Ovary (tissue), 9 donors: ENCODE measurements around the gene TSSC4. TPM values are rescaled to one million over a fixed set of nuclear protein-coding genes. Genes with fewer than 3 reads are reported as not detected.

Experiments
- DNase-seq, 5 donors: peaks; one replicate each; pipeline ENCODE4 v3.0.0-alpha.2; 2019 to 2020
- H3K27ac ChIP-seq, 2 donors: fragments of 200-600 bp; one replicate each; pipeline versions ENCODE4 v1.5.1 to v1.8.0; 2019 to 2022
- H3K27me3 ChIP-seq: fragments of 200-600 bp; one replicate; pipeline ENCODE4 v1.8.0; 2022
- H3K36me3 ChIP-seq: fragments of 200-600 bp; sonication (generic); one replicate; pipeline ENCODE4 v1.5.1; 2019
- H3K4me1 ChIP-seq: one replicate; pipeline ENCODE4 v1.8.1; 2013; ENCODE audit warnings: mild to moderate bottlenecking, moderate library complexity; ENCODE audit not compliant: insufficient read depth
- H3K4me3 ChIP-seq: fragments of 200-600 bp; sonication (generic); one replicate; pipeline ENCODE4 v1.5.1; 2017
- H3K9me3 ChIP-seq, 2 donors: fragments of 200-600 bp in 1 of 2; sonication (generic) in 1 of 2; one replicate each; pipeline versions ENCODE4 v1.5.1 to v1.8.1; 2013 to 2019; ENCODE audit warnings: mild to moderate bottlenecking in 1 of 2, moderate library complexity in 1 of 2
- CTCF ChIP-seq, 3 donors: fragments of 450-650 bp in 2 of 3; fragments of 200-600 bp in 1 of 3; IDR thresholded peaks; one replicate each; pipeline versions ENCODE4 v1.5.1 to v1.8.0; 2016 to 2022; ENCODE audit warnings: antibody characterized with exemption in 3 of 3, mild to moderate bottlenecking in 1 of 3
- EP300 ChIP-seq: sonication (generic); formaldehyde crosslinking; IDR thresholded peaks from one replicate; pipeline ENCODE4 v1.6.1; 2017; ENCODE audit warnings: antibody characterized with exemption
- POLR2A ChIP-seq: fragments of 450-650 bp; IDR thresholded peaks from one replicate; pipeline ENCODE4 v1.6.1; 2017; ENCODE audit warnings: antibody characterized with exemption, mild to moderate bottlenecking, moderate library complexity
- WGBS, 3 donors: extraction: QIAGEN DNeasy Blood & Tissue Kit in 1 of 3; methylation state at CpG; one replicate each; pipeline versions ENCODE4 v1.1.5 to v1.1.7; 2013 to 2017; 5-methylcytosine and 5-hydroxymethylcytosine counted together
- intact Hi-C, 4 donors: fragments of 100-400 bp; cut with DNase I; formaldehyde crosslinking; loops; one replicate each; pipeline versions ENCODE4 v1.11.0 to v1.15.1; 2022 to 2023
- polyA plus RNA-seq, 2 donors: library from polyadenylated mRNA; stranded (reverse); fragments of 200-250 nt in 1 of 2; fragments of 350-450 nt in 1 of 2; fragmentation: Illumina TruSeq in 1 of 2; extraction: RNeasy Lipid Tissue Mini Kit (QIAGEN cat#74804) in 1 of 2; gene quantifications; one replicate each; pipeline ENCODE4 v1.2.3, GENCODE V29; 2013 to 2014
- total RNA-seq, 7 donors: library from RNA; depleted of rRNA in 2 of 7; stranded (reverse); fragments of >200 nt in 2 of 7; fragmentation: NEBNext Ultra II Directional in 3 of 7; extraction: Animal tissue kit (Norgen Biotek cat#: 25700) in 3 of 7; gene quantifications; one replicate each; pipeline versions ENCODE4 v1.1.0 to v1.2.4, GENCODE V29; 2016 to 2023
- donor health status: DM: no; HTN: no; CAD: no; lungs with moderate emphysema.
- donor health status: DM: no; HTN: no; CAD: no.
- donor health status: Bipolar disorder and iron deficiency.
- donor health status: DM: yes; HTN: yes; CAD: no.
- donor health status: DM: no; HTN: no; CAD: no.
- donor health status: DM: yes; HTN: yes; CAD: no.

The TSSC4 gene
- total and polyA plus RNA-seq, 9 donors, result 1.3 to 73.4 (median 41.7) TPM

- Histone ChIP-seq H3K4me3 (no peak overlapping the region), H3K9me3 (no peaks in the 10 kb centered on the region), H3K27me3 (no peaks in the 10 kb centered on the region), H3K27ac (no peak overlapping the region), H3K36me3 (no peaks in the 10 kb centered on the region), H3K4me1 (no peaks in the 10 kb centered on the region)
- intact Hi-C loops, result no loop called here
- TF ChIP-seq POLR2A, result no peak
- TF ChIP-seq EP300, result no peak
- no peak for TF ChIP-seq CTCF (IDR thresholded peaks at IDR 0.05)
- DNase-seq, result peak in 1 of 5 donors; percentile 2
- WGBS, 3 donors, result 86 to 89% (median 88%) methylated on average over 12 of the region's 12 CpGs
Measured at GRCh38 chr11:2435288-2436012, 34.9 kb downstream of the TSSC4 start.

- peak in 1 of 5 donors; percentile 5 for DNase-seq
- WGBS, 3 donors, result 66 to 75% (median 74%) methylated on average over 10 of the region's 10 CpGs
- TF ChIP-seq CTCF (IDR thresholded peaks at IDR 0.05), result no peak
- TF ChIP-seq POLR2A, result no peak
- TF ChIP-seq EP300, result no peak
- Histone ChIP-seq H3K27ac (no peak overlapping the region), H3K4me3 (no peak overlapping the region), H3K4me1 (no peaks in the 10 kb centered on the region), H3K36me3 (no peaks in the 10 kb centered on the region), H3K9me3 (no peaks in the 10 kb centered on the region), H3K27me3 (no peaks in the 10 kb centered on the region)
- intact Hi-C loops, result no loop called here
Measured at GRCh38 chr11:2436013-2436520, 35.5 kb downstream of the TSSC4 start.

- intact Hi-C loops, result no loop called here
- no peak overlapping the region for H3K4me3 ChIP-seq
- TF ChIP-seq CTCF (IDR thresholded peaks at IDR 0.05), result no peak
- no peak for TF ChIP-seq EP300
- TF ChIP-seq POLR2A, result no peak
- H3K27ac ChIP-seq, result no peak overlapping the region
- H3K9me3 ChIP-seq, result no peaks in the 10 kb centered on the region
- DNase-seq, result peak in 2 of 5 donors; percentile 6
- H3K27me3 ChIP-seq, result no peaks in the 10 kb centered on the region
- no peaks in the 10 kb centered on the region for H3K4me1 ChIP-seq
- WGBS, 3 donors, result 56 to 58% (median 57%) methylated on average over 12 to 13 of the region's 13 CpGs
- no peaks in the 10 kb centered on the region for H3K36me3 ChIP-seq
Measured at GRCh38 chr11:2436521-2437031, 36.0 kb downstream of the TSSC4 start.

- TF ChIP-seq EP300, result no peak
- TF ChIP-seq CTCF (IDR thresholded peaks at IDR 0.05), result no peak
- TF ChIP-seq POLR2A, result no peak
- no peaks in the 10 kb centered on the region for H3K36me3 ChIP-seq
- H3K4me1 ChIP-seq, result no peaks in the 10 kb centered on the region
- DNase-seq, result peak in 1 of 5 donors; percentile 2
- H3K9me3 ChIP-seq, result no peaks in the 10 kb centered on the region
- H3K27me3 ChIP-seq, result no peaks in the 10 kb centered on the region
- WGBS, 3 donors, result 79 to 88% (median 85%) methylated on average over 4 of the region's 4 CpGs
- intact Hi-C loops, result no loop called here
- H3K4me3 ChIP-seq, result no peak overlapping the region
- H3K27ac ChIP-seq, result no peak overlapping the region
Measured at GRCh38 chr11:2437516-2437915, 37.0 kb downstream of the TSSC4 start.
